T-helper 17 cell (primary cell): ENCODE results near the gene ITGB6. TPM values are rescaled to one million over a fixed set of nuclear protein-coding genes. Genes with fewer than 3 reads are reported as not detected.

Experiments used
- ATAC-seq: fragments of 150-1000 bp; cut with Tn5 transposase; 2 replicates; pipeline ENCODE4 v1.10.0; 2021; ENCODE audit warnings: mild to moderate bottlenecking, moderate library complexity
- DNase-seq, 3 donors: peaks; one replicate each; pipeline versions ENCODE4 v3.0.0 to v3.0.0-alpha.2; 2020 to 2021
- H3K9me3 ChIP-seq: one replicate; pipeline ENCODE4 v1.7.0; 2013; ENCODE audit warnings: low read length, mild to moderate bottlenecking; ENCODE audit not compliant: control insufficient read depth, poor library complexity, severe bottlenecking
- H3K27ac Mint-ChIP-seq: one replicate; pipeline ENCODE4 v1.8.0; 2022; ENCODE audit warnings: mild to moderate bottlenecking, moderate library complexity, mixed read lengths
- H3K27me3 Mint-ChIP-seq: one replicate; pipeline ENCODE4 v1.8.0; 2022; ENCODE audit warnings: mixed read lengths
- H3K36me3 Mint-ChIP-seq: one replicate; pipeline ENCODE4 v1.8.0; 2022; ENCODE audit warnings: low read depth, mixed read lengths
- H3K4me1 Mint-ChIP-seq: one replicate; pipeline ENCODE4 v1.8.0; 2022; ENCODE audit warnings: mild to moderate bottlenecking, mixed read lengths
- H3K4me3 Mint-ChIP-seq: one replicate; pipeline ENCODE4 v1.8.0; 2022; ENCODE audit warnings: mild to moderate bottlenecking, moderate library complexity, mixed read lengths
- total RNA-seq, 4 donors: library from RNA in 2 of 4; stranded (reverse) in 2 of 4; gene quantifications; one replicate each; pipeline ENCODE4 v1.2.3 and lab custom pipeline; 2022 to 2026

Gene ITGB6
- total RNA-seq, 2 donors from 2014 or later = not detected

- ATAC-seq = no peak
- H3K27me3 Mint-ChIP-seq = peaks cover 17% of the 10 kb centered on the region
- peaks cover 2% of the 10 kb centered on the region for H3K36me3 Mint-ChIP-seq
- H3K4me1 Mint-ChIP-seq = peaks cover 21% of the 10 kb centered on the region
- H3K4me3 Mint-ChIP-seq = no peak overlapping the region
- no peaks in the 10 kb centered on the region for H3K9me3 ChIP-seq
- H3K27ac Mint-ChIP-seq = no peak overlapping the region
- DNase-seq = no peak
Measured at GRCh38 chr2:160227293-160227915, 27.3 kb upstream of the ITGB6 start.

- ATAC-seq = no peak
- no peak overlapping the region for H3K27ac Mint-ChIP-seq
- no peak for DNase-seq
- no peaks in the 10 kb centered on the region for H3K9me3 ChIP-seq
- peaks cover 23% of the 10 kb centered on the region for H3K4me1 Mint-ChIP-seq
- no peak overlapping the region for H3K4me3 Mint-ChIP-seq
- peaks cover 2% of the 10 kb centered on the region for H3K36me3 Mint-ChIP-seq
- peaks cover 18% of the 10 kb centered on the region for H3K27me3 Mint-ChIP-seq
Measured at GRCh38 chr2:160226367-160226766, 26.3 kb upstream of the ITGB6 start.

- Mint-ChIP-seq H3K27me3 (peaks cover 24% of the 10 kb centered on the region), H3K4me1 (peaks cover 30% of the 10 kb centered on the region), H3K27ac (peak overlapping the region; percentile 32), H3K4me3 (no peak overlapping the region), H3K36me3 (peaks cover 2% of the 10 kb centered on the region)
- ATAC-seq (no peak), DNase-seq (no peak)
- H3K9me3 ChIP-seq = no peaks in the 10 kb centered on the region
Measured at GRCh38 chr2:160225722-160226121, 25.6 kb upstream of the ITGB6 start.

- H3K4me3 Mint-ChIP-seq = no peak overlapping the region
- H3K27me3 Mint-ChIP-seq = peaks cover 22% of the 10 kb centered on the region
- ATAC-seq (peak; percentile 25), DNase-seq (no peak)
- H3K36me3 Mint-ChIP-seq = peaks cover 2% of the 10 kb centered on the region
- peaks cover 40% of the 10 kb centered on the region for H3K4me1 Mint-ChIP-seq
- H3K27ac Mint-ChIP-seq = no peak overlapping the region
- H3K9me3 ChIP-seq = no peaks in the 10 kb centered on the region
Measured at GRCh38 chr2:160224507-160224906, 24.4 kb upstream of the ITGB6 start.

GRCh38 chr2:160224060-160224459, 24.0 kb upstream of the ITGB6 start:
- peak; percentile 77 for ATAC-seq
- Mint-ChIP-seq H3K27me3 (peaks cover 26% of the 10 kb centered on the region), H3K4me1 (peaks cover 42% of the 10 kb centered on the region), H3K36me3 (peaks cover 2% of the 10 kb centered on the region), H3K27ac (peak overlapping the region; percentile 43), H3K4me3 (peak overlapping the region; percentile 51)
- H3K9me3 ChIP-seq = no peaks in the 10 kb centered on the region
- DNase-seq = no peak

GRCh38 chr2:160223560-160223959, 23.5 kb upstream of the ITGB6 start:
- no peaks in the 10 kb centered on the region for H3K9me3 ChIP-seq
- Mint-ChIP-seq H3K4me1 (peaks cover 42% of the 10 kb centered on the region), H3K27ac (peak overlapping the region; percentile 43), H3K4me3 (peak overlapping the region; percentile 51), H3K27me3 (peaks cover 26% of the 10 kb centered on the region), H3K36me3 (peaks cover 2% of the 10 kb centered on the region)
- no peak for DNase-seq
- no peak for ATAC-seq

- no peak for DNase-seq
- H3K9me3 ChIP-seq = no peaks in the 10 kb centered on the region
- Mint-ChIP-seq H3K36me3 (peaks cover 2% of the 10 kb centered on the region), H3K4me1 (peaks cover 42% of the 10 kb centered on the region), H3K27ac (peak overlapping the region; percentile 59), H3K27me3 (peaks cover 26% of the 10 kb centered on the region), H3K4me3 (peak overlapping the region; percentile 72)
- no peak for ATAC-seq
Measured at GRCh38 chr2:160222546-160223283, 22.6 kb upstream of the ITGB6 start.

- H3K4me3 Mint-ChIP-seq = no peak overlapping the region
- ATAC-seq (no peak), DNase-seq (no peak)
- H3K36me3 Mint-ChIP-seq = no peaks in the 10 kb centered on the region
- H3K27me3 Mint-ChIP-seq = peaks cover 30% of the 10 kb centered on the region
- no peaks in the 10 kb centered on the region for H3K9me3 ChIP-seq
- peaks cover 39% of the 10 kb centered on the region for H3K4me1 Mint-ChIP-seq
- peak overlapping the region; percentile 57 for H3K27ac Mint-ChIP-seq
Measured at GRCh38 chr2:160221391-160222276, 21.6 kb upstream of the ITGB6 start.

GRCh38 chr2:160220545-160221009, 20.5 kb upstream of the ITGB6 start:
- no peaks in the 10 kb centered on the region for H3K36me3 Mint-ChIP-seq
- no peak overlapping the region for H3K27ac Mint-ChIP-seq
- H3K4me3 Mint-ChIP-seq = no peak overlapping the region
- peaks cover 35% of the 10 kb centered on the region for H3K27me3 Mint-ChIP-seq
- peaks cover 38% of the 10 kb centered on the region for H3K4me1 Mint-ChIP-seq
- DNase-seq = no peak
- H3K9me3 ChIP-seq = no peaks in the 10 kb centered on the region
- peak; percentile 26 for ATAC-seq

GRCh38 chr2:160220026-160220425, 20.0 kb upstream of the ITGB6 start:
- H3K4me1 Mint-ChIP-seq = peaks cover 38% of the 10 kb centered on the region
- DNase-seq = no peak
- no peak for ATAC-seq
- no peaks in the 10 kb centered on the region for H3K36me3 Mint-ChIP-seq
- no peaks in the 10 kb centered on the region for H3K9me3 ChIP-seq
- H3K4me3 Mint-ChIP-seq = no peak overlapping the region
- peaks cover 37% of the 10 kb centered on the region for H3K27me3 Mint-ChIP-seq
- H3K27ac Mint-ChIP-seq = no peak overlapping the region

GRCh38 chr2:160214461-160215445, 14.7 kb upstream of the ITGB6 start:
- ATAC-seq (no peak), DNase-seq (no peak)
- H3K27me3 Mint-ChIP-seq = peaks cover 36% of the 10 kb centered on the region
- no peaks in the 10 kb centered on the region for H3K36me3 Mint-ChIP-seq
- H3K27ac Mint-ChIP-seq = no peak overlapping the region
- no peak overlapping the region for H3K4me3 Mint-ChIP-seq
- H3K9me3 ChIP-seq = no peaks in the 10 kb centered on the region
- peaks cover 10% of the 10 kb centered on the region for H3K4me1 Mint-ChIP-seq

GRCh38 chr2:160213511-160213910, 13.4 kb upstream of the ITGB6 start:
- H3K4me3 Mint-ChIP-seq = no peak overlapping the region
- peaks cover 6% of the 10 kb centered on the region for H3K4me1 Mint-ChIP-seq
- no peak overlapping the region for H3K27ac Mint-ChIP-seq
- H3K36me3 Mint-ChIP-seq = no peaks in the 10 kb centered on the region
- peaks cover 32% of the 10 kb centered on the region for H3K27me3 Mint-ChIP-seq
- DNase-seq = no peak
- H3K9me3 ChIP-seq = no peaks in the 10 kb centered on the region
- no peak for ATAC-seq
